Neural cell (in vitro differentiated cells): ENCODE data around the gene ARHGAP27. TPM values are rescaled to one million over a fixed set of nuclear protein-coding genes. Genes with fewer than 3 reads are reported as not detected.

Experiments used
- H2AFZ ChIP-seq: fragments of 200-600, 300-800 bp; sonication (generic), shearing (Covaris generic); 2 replicates; pipeline ENCODE4 v1.6.0; 2014; ENCODE audit warnings: low read depth, mild to moderate bottlenecking, antibody characterized with exemption, low read length, moderate library complexity
- H3F3A ChIP-seq: fragments of 200-600 bp; shearing (Covaris generic); 2 replicates; pipeline ENCODE4 v1.6.1; 2016; ENCODE audit warnings: mild to moderate bottlenecking, moderate library complexity, mixed read lengths, antibody characterized with exemption, low read length; ENCODE audit not compliant: insufficient read depth, poor library complexity, severe bottlenecking
- H3K27ac ChIP-seq: fragments of 200-600, 300-800 bp; sonication (generic), shearing (Covaris generic); 2 replicates; pipeline ENCODE4 v1.5.1; 2014; ENCODE audit warnings: mild to moderate bottlenecking, low read length, moderate library complexity
- H3K27me3 ChIP-seq: fragments of 300-800, 200-600 bp; sonication (generic), shearing (Covaris generic); 2 replicates; pipeline ENCODE4 v1.6.0; 2014; ENCODE audit warnings: mild to moderate bottlenecking, low read depth, low read length, moderate library complexity; ENCODE audit not compliant: insufficient read depth
- H3K36me3 ChIP-seq: fragments of 300-800, 200-600 bp; sonication (generic), shearing (Covaris generic); 2 replicates; pipeline ENCODE4 v1.5.1; 2014; ENCODE audit warnings: mild to moderate bottlenecking, antibody characterized with exemption, low read length, moderate library complexity; ENCODE audit not compliant: insufficient read depth
- H3K4me2 ChIP-seq: fragments of 300-800, 200-600 bp; sonication (generic), shearing (Covaris generic); 2 replicates; pipeline ENCODE4 v1.6.0; 2014; ENCODE audit warnings: mild to moderate bottlenecking, low read length
- H3K4me3 ChIP-seq: fragments of 300-800, 200-600 bp; sonication (generic), shearing (Covaris generic); 2 replicates; pipeline ENCODE4 v1.5.1; 2014; ENCODE audit warnings: mild to moderate bottlenecking, low read length, moderate library complexity
- H3K79me2 ChIP-seq: fragments of 200-600 bp; shearing (Covaris generic); replicated peaks from 2 replicates; pipeline ENCODE4 v1.6.0; 2014; ENCODE audit warnings: mild to moderate bottlenecking, low read length, moderate library complexity; ENCODE audit not compliant: insufficient read depth
- H3K9ac ChIP-seq: fragments of 300-800, 200-600 bp; sonication (generic), shearing (Covaris generic); 2 replicates; pipeline ENCODE4 v1.6.1; 2016; ENCODE audit warnings: mild to moderate bottlenecking, low read length, mixed read lengths
- H3K9me2 ChIP-seq: fragments of 200-600 bp; shearing (Covaris generic); 2 replicates; pipeline ENCODE4 v1.6.1; 2016; ENCODE audit warnings: mild to moderate bottlenecking, low read length, mixed read lengths; ENCODE audit not compliant: insufficient read depth
- H3K9me3 ChIP-seq: fragments of 200-600, 300-800 bp; sonication (generic), shearing (Covaris generic); 2 replicates; pipeline ENCODE4 v1.6.1; 2016; ENCODE audit warnings: mild to moderate bottlenecking, mixed run types, low read length, moderate library complexity, mixed read lengths
- H4K20me1 ChIP-seq: fragments of 200-600 bp; shearing (Covaris generic); 2 replicates; pipeline ENCODE4 v1.6.1; 2016; ENCODE audit warnings: mild to moderate bottlenecking, mixed run types; ENCODE audit not compliant: insufficient read depth
- CTCF ChIP-seq: fragments of 450-650 bp; IDR thresholded peaks from 2 replicates; pipeline ENCODE4 v1.5.1; 2014; ENCODE audit warnings: antibody characterized with exemption, mild to moderate bottlenecking, moderate library complexity; ENCODE audit not compliant: poor library complexity, severe bottlenecking
- EP300 ChIP-seq: fragments of 450-650 bp; conservative IDR thresholded peaks from 2 replicates; pipeline ENCODE4 v1.6.1; 2014; ENCODE audit warnings: antibody characterized with exemption, mild to moderate bottlenecking, moderate library complexity; ENCODE audit not compliant: poor library complexity, severe bottlenecking
- EZH2 ChIP-seq: fragments of 200-600, 300-800 bp; shearing (Covaris generic), sonication (generic); IDR thresholded peaks from 2 replicates; pipeline ENCODE4 v1.6.1; 2014; ENCODE audit warnings: antibody characterized with exemption, low read length, borderline replicate concordance, mild to moderate bottlenecking; ENCODE audit not compliant: insufficient read depth, poor library complexity, severe bottlenecking
- MXI1 ChIP-seq: fragments of 450-650 bp; conservative IDR thresholded peaks from 2 replicates; pipeline ENCODE4 v1.6.1; 2014; ENCODE audit warnings: antibody characterized with exemption, mild to moderate bottlenecking; ENCODE audit not compliant: poor library complexity, severe bottlenecking
- POLR2AphosphoS5 ChIP-seq: IDR thresholded peaks from 2 replicates; pipeline ENCODE4 v1.6.1; 2012
- RAD21 ChIP-seq: fragments of 450-650 bp; conservative IDR thresholded peaks from 2 replicates; pipeline ENCODE4 v1.6.1; 2014; ENCODE audit warnings: antibody characterized with exemption, mild to moderate bottlenecking, moderate library complexity
- REST ChIP-seq: IDR thresholded peaks from 2 replicates; pipeline ENCODE4 v1.6.1; 2012; ENCODE audit warnings: borderline replicate concordance
- SMC3 ChIP-seq: fragments of 450-650 bp; conservative IDR thresholded peaks from 2 replicates; pipeline ENCODE4 v1.6.1; 2014; ENCODE audit warnings: antibody characterized with exemption, mild to moderate bottlenecking, moderate library complexity; ENCODE audit not compliant: poor library complexity
- TAF1 ChIP-seq: IDR thresholded peaks from 2 replicates; pipeline ENCODE4 v1.6.1; 2012; ENCODE audit warnings: low read depth
- polyA plus RNA-seq: library from polyadenylated mRNA; depleted of rRNA; stranded (reverse); fragments of >200 nt; gene quantifications from 2 replicates; pipeline ENCODE4 v1.2.3, GENCODE V29; 2014

ARHGAP27 gene
- polyA plus RNA-seq, 1 donor from 2014 or later: 7.4 TPM

GRCh38 chr17:45403906-45404490 is 28.7 kb downstream of the ARHGAP27 start:
- Histone ChIP-seq H3K79me2 (no peaks in the 10 kb centered on the region), H3F3A (no peaks in the 10 kb centered on the region), H3K9me2 (no peaks in the 10 kb centered on the region), H3K9ac (no peak overlapping the region), H4K20me1 (no peaks in the 10 kb centered on the region), H3K4me2 (no peak overlapping the region), H3K4me3 (no peak overlapping the region), H3K36me3 (no peaks in the 10 kb centered on the region), H3K27ac (no peak overlapping the region), H2AFZ (no peak overlapping the region), H3K9me3 (no peaks in the 10 kb centered on the region), H3K27me3 (no peaks in the 10 kb centered on the region)
- TF ChIP-seq EP300 (no peak), REST (no peak), SMC3 (no peak), MXI1 (no peak), CTCF (no peak)

- H3K27ac ChIP-seq: no peak overlapping the region
- no peak overlapping the region for H2AFZ ChIP-seq
- no peaks in the 10 kb centered on the region for H3K9me2 ChIP-seq
- H3K36me3 ChIP-seq: no peaks in the 10 kb centered on the region
- H3K79me2 ChIP-seq: no peaks in the 10 kb centered on the region
- no peak overlapping the region for H3K4me2 ChIP-seq
- H3K9me3 ChIP-seq: no peaks in the 10 kb centered on the region
- H3F3A ChIP-seq: no peaks in the 10 kb centered on the region
- no peaks in the 10 kb centered on the region for H3K27me3 ChIP-seq
- H4K20me1 ChIP-seq: no peaks in the 10 kb centered on the region
- no peak for TF ChIP-seq RAD21
- no peak overlapping the region for H3K4me3 ChIP-seq
- H3K9ac ChIP-seq: no peak overlapping the region
These were observed 29.8 kb downstream of the ARHGAP27 start for GRCh38 chr17:45402916-45403315.

GRCh38 chr17:45398800-45399199 is 33.9 kb downstream of the ARHGAP27 start:
- Histone ChIP-seq H3K27ac (no peak overlapping the region), H3K36me3 (no peaks in the 10 kb centered on the region), H3K79me2 (no peaks in the 10 kb centered on the region), H3K9me2 (no peaks in the 10 kb centered on the region), H3K9ac (no peak overlapping the region), H3K4me3 (no peak overlapping the region), H3K4me2 (no peak overlapping the region), H3F3A (no peaks in the 10 kb centered on the region), H3K9me3 (no peaks in the 10 kb centered on the region), H2AFZ (no peak overlapping the region), H3K27me3 (no peaks in the 10 kb centered on the region), H4K20me1 (no peaks in the 10 kb centered on the region)
- no peak for TF ChIP-seq SMC3
- TF ChIP-seq TAF1: no peak
- no peak for TF ChIP-seq MXI1
- TF ChIP-seq RAD21: no peak
- TF ChIP-seq EZH2: no peak
- TF ChIP-seq REST: no peak
- TF ChIP-seq EP300: no peak
- no peak for TF ChIP-seq CTCF
- TF ChIP-seq POLR2AphosphoS5: no peak
